Regular cardiac myocyte (primary cell): ENCODE results near the gene ZMYM3. TPM values are rescaled to one million over a fixed set of nuclear protein-coding genes. Genes with fewer than 3 reads are reported as not detected.

Experiments
- total RNA-seq: library from RNA; depleted of rRNA; stranded (reverse); fragments of >200 nt; gene quantifications from 2 replicates; pipeline ENCODE4 v1.2.3, GENCODE V29; 2014

ZMYM3 gene
- total RNA-seq = 11.3 and 13.5 TPM in 2 replicates

DNA sequence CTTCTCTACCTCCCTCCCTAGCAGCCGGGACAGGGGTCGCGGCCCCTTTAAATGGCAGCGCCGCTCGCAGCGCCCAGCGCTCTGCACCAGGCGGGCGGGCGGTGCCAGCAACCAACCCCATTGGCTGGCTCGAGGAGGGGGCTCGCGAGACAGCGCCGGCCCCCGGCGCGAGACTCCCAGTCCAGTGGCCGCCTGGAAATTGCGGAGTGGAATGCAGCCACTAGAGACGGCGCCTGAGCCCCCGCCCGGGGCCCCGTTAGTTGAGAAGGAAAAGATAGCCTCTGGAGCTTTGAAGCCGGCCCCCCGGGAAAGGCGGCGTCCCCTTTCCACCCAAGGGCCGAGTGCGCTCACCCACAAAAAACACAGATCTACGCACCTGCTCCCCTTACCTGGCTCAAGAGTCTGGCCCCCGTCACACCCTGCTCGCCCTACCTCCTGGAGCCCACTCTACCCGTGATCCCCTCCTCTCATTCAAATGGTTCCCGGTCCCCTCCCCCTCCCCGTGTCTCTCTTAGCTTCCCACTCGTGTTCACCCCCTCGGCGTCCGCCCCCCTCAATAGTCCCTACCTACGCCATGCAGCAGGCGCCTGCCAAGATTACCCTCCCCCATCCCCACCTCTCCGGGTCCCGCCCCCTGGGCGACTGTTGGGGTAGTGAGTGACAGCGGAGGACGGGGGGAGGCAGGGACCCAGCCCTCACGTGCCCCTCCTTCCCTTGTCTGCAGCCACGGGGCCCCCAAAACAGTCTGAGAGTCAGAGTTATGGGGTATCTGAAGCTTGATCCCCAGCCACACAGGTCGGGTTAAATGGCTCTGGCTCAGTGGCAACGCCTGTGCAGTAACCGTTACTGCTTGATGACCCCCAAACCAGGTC, at the start of gene ZMYM3:
ZMYM3 (minus strand) TSS at position 49 of the 872 bp plus-strand sequence. CDS start 885 bp downstream, outside the sequence.

DNA sequence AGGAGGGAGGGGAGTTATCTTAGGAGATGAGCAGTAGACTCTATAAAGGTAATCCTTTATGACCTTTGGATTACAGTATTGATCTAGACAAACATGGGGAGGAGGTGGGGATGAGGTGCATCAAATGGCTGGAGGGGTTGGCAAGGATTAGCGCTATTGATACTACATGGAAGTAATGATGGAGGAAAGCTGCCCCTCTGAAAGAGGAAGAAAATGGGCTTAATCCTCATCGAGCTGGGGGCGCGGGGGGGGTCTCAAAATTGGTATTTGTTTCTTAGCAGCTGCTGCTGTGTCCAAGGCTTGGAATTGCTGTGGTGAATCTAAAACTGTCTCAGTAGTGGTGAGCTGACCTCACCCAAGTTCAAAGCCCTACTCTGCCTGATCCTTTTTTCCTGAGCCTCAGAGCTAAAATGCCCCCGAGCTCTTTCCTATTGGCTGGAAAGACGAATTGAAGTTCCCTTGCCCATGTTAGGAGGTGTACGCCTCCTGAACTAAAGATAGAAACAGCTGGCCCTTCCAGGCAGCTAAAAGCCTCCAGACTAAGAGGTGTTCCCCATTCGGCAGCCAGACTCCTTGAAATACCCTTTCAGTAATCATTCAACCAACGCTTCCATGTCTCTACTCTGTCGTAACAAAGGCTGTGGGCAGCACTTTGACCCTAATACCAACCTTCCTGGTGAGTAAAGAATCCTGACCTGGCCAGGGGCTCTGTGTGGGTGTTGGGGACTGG, 47.4 kb upstream of the ZMYM3 start, which contains the start of gene ITGB1BP2:
ITGB1BP2 (plus strand) TSS at position 556 of the 730 bp plus-strand sequence; CDS start at position 613, 57 bp downstream.

DNA sequence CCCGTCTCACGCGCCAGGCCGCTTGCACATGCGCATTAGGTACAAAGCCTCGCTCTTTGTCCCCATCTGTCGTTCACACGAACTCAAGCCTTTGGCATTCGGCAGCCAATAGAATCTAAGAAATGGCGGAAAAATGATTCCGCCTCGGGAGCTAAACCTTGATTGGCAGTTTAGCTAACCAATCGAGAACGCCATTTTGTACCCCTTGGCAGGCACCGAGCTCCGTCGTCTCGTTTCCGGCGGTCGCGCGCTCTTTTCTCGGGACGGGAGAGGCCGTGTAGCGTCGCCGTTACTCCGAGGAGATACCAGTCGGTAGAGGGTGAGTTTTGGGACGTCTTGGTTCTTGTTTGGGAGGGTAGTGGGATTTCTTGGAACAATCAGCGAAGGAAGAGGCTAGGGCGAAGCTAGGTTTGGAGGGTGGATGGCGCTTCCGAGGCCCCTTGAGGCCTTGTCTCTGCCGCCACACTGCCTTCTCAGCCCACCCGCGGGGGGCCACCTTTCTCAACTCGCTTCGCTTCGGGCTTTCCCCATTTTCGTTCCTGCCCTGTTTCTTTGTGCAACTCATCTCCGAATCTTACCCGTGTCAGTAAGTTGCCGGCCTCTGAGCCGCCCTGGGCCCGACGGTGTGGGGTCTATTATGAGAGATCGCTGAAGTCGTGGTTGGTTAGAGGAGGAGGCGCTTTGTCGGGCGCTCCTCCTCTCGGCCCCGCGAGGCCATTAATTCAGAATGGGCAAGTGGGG, 29.6 kb upstream of the ZMYM3 start, which contains the start of gene NONO:
NONO (plus strand) TSS at position 233 of the 741 bp plus-strand sequence. CDS start 7,003 bp downstream, outside the sequence.

DNA sequence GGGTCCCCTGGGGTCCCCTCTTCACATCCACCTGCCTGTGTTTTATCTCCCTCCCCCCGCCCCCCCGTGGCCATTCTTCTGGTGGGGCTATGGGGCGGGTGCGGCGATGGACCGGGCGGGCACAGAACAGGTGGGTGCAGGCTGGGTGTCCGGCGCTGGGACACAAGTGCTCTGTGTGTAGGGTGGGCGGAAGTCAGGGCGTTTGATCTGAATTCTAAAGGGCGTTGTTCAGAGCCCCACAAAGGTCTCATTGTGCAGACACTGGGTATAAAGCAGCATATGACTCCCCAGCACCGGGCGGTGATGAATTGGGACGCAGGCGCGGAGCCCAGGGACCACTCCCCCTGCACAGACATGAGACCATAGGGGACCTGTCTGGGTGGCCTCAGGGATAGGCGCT, 31.0 kb downstream of the ZMYM3 start, which contains the start of gene GJB1:
GJB1 (plus strand) TSS at position 296 of the 400 bp plus-strand sequence. CDS start 484 bp downstream, outside the sequence.

Other genes starting within 250 kb of the ZMYM3 start
- gene SNX12, start 185.8 kb downstream of the ZMYM3 start, total RNA-seq = 62.0 and 62.9 TPM in 2 replicates
- 2.7 and 6.8 TPM in 2 replicates for gene FOXO4, start 158.3 kb downstream of the ZMYM3 start, total RNA-seq
- not detected in 2 replicates for gene CXorf65, start 147.4 kb downstream of the ZMYM3 start, total RNA-seq
- gene IL2RG, start 142.6 kb downstream of the ZMYM3 start, total RNA-seq = not detected in 2 replicates
- 10.4 and 12.8 TPM in 2 replicates for gene MED12, start 135.5 kb downstream of the ZMYM3 start, total RNA-seq
- under 0.01 TPM in 2 replicates for gene NLGN3, start 109.3 kb downstream of the ZMYM3 start, total RNA-seq
- gene GJB1, start 30.9 kb downstream of the ZMYM3 start, total RNA-seq = not detected in 2 replicates
- 307 and 422 TPM in 2 replicates for gene NONO, start 29.5 kb upstream of the ZMYM3 start, total RNA-seq
- gene ITGB1BP2, start 47.6 kb upstream of the ZMYM3 start, total RNA-seq = 1.2 and 1.7 TPM in 2 replicates
- 32.1 and 44.3 TPM in 2 replicates for gene TAF1, start 112.2 kb upstream of the ZMYM3 start, total RNA-seq